HG03439 (cell line): ENCODE data around the gene F8.
"Not testable (repeated sequence)": the region's sequence is repeated elsewhere in the genome, so short reads cannot be mapped to it uniquely, and the experiment has no call there.

ENCODE experiments used
- ATAC-seq: cut with Tn5 transposase; IDR thresholded peaks from one replicate; pipeline ENCODE4 v1.9.1; 2021; ENCODE audit warnings: mild to moderate bottlenecking, moderate library complexity; ENCODE audit not compliant: unreplicated experiment

The F8 gene

DNA sequence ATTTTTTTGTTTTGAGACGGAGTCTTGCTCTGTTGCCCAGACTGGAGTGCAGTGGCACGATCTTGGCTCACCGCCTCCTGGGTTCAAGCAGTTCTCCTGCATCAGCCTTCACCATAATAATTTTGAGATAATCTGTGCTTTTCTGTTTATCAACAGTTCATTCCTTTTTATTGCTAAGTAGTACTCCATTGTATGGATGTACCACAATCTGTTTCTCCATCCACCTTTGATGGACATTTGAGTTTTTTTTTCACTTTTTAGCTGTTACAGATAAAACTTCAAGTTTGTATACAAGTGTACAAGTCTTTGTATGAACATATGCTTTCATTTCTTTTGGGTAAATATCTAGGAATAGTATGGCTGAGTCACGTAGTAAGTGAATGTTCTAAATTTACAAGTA, 13.2 kb upstream of the F8 start:
- ATAC-seq: no peak

GRCh38 chrX:155031657-155032056, 9.1 kb upstream of the F8 start:
- ATAC-seq: no peak

DNA sequence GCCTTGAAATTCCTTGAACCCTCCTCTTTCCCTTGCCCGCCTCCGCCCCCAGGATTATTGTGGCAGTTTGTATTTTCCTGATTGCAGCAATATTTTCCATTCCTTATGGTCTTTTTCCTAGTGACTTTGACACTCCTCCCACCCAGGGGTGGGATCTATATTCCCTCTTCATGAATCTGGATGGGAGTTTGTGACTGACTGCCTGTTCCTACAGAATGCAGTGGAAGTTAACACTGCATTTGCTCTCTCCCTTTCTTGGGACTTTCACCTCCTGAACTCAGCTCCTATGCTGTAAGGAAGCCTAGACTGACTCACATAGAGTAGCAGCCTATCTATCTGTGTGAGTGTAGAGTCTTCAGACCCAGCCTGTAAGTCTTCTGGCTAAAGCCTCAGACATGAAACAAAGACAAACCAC, 6.4 kb upstream of the F8 start:
- ATAC-seq: no peak

DNA sequence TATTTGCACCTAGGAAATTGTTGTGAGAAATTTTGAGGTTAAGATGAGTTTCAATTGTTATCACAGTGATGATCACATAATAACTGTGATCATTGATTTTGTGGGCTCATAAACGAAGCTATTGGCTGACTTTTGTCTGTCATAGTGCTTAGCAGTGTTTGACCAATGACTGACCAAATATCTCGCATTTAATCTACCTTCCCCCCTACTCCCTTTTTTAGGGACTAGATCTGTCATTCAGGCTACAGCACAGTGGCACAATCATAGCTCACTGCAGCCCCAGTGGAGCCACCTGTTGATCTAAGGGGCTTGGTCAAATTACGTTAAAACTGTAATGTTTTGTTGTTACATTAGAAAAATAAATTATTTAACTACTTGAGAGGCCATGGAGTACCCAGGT, 5.6 kb upstream of the F8 start:
- ATAC-seq: no peak

GRCh38 chrX:155027509-155028066, 5.1 kb upstream of the F8 start:
- ATAC-seq: no peak

- peak; percentile 92 for ATAC-seq
Observed at GRCh38 chrX:155026727-155027508, 4.4 kb upstream of the F8 start, which contains the start of gene FUNDC2. Gene FUNDC2, plus strand, starts transcription at chrX:155026844. Its CDS starts 95 bp downstream, at chrX:155026939.

DNA sequence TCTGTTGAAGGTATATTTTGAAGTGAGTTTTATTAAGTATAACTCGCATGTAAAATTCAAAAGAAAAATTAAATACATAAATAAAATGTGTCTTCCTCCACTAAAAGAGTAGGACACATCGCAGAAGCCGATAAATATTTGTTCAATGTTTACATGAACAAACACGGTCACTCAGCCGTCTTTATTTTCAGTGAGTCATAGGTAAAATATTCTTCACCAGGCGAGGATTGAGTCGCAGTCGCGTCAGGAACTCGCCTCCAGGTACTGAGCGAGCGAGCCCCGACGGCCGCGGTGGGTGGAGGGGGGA, 3.9 kb upstream of the F8 start:
- ATAC-seq: no peak

- no peak for ATAC-seq
Observed at GRCh38 chrX:155023907-155024833, 1.6 kb upstream of the F8 start.

DNA sequence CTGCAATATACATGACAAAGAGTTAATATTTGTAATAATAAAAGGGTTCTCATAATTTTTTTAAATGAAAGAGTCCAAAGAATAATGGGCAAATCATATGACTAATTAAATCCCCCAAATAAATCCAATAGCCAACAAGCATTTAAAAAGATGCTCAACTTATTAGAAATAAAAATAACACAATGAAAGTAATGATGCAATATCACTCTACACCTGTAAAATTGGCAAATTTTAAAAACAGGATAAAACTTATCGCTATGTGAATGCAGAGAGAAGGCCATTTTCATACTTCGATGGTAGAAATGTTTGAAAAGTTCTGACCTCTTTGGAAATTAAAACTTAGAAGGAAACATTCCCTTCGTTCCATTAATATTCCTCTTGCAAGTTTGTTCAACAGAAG, 1.9 kb downstream of the F8 start:
- no peak for ATAC-seq

GRCh38 chrX:155009994-155010472, 12.5 kb downstream of the F8 start:
- ATAC-seq: no peak

DNA sequence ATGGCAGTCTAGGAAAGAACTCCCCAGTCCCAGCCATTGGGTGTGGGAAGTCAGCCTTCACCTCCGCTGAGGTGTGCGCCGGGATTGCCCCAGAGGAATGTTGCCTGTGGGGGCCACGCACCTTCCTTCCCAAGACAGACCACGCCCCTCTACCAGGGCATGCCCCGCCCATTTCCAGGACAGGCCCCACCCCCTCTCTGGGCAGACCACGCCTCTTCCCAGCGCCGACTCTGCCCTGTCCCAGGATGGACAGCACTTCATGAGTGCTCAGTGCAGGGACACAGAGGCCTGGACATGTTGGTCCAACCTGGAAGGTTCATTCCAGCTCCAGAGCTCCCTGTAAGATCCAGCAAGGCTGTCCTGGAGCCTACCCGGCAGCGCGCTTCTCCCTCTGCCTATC, 13.9 kb downstream of the F8 start:
- ATAC-seq: not testable (repeated sequence)

DNA sequence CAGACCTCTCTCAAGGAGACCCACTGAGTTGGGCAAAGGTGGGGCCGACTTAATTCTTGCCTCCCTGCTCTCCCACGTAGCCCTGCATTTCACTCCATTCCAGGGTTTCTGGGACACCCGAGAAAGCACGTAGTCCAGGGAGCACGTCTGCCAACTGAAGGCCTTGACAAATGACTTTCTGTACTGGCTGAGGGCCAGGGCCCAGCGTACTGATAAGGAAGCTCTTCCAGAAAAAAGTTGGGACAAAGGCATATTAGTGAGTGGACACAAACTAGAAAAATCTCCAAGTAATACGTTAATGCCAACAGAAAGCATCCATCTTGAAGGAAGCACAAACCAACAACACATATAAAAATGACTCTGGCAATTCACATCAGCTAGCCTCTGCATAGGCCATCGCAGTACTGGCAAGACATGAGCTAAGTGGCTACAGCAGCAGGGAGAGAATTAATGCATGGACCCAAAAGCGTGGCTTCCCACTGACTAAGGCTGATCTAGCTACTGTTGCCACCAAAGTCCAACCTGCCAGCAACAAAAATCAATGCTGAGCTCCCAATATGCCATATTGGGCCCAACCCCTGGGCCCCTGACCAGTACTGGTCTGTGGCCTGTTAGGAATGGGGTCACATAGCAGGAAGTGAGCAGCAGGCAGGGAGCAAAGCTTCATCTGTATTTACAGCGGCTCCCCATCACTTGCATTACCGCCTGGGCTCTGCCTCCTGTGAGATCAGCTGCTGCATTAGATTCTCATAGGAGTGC, 15.4 kb downstream of the F8 start:
- not testable (repeated sequence) for ATAC-seq

- ATAC-seq: not testable (repeated sequence)
Observed at GRCh38 chrX:155006379-155006778, 16.1 kb downstream of the F8 start.

DNA sequence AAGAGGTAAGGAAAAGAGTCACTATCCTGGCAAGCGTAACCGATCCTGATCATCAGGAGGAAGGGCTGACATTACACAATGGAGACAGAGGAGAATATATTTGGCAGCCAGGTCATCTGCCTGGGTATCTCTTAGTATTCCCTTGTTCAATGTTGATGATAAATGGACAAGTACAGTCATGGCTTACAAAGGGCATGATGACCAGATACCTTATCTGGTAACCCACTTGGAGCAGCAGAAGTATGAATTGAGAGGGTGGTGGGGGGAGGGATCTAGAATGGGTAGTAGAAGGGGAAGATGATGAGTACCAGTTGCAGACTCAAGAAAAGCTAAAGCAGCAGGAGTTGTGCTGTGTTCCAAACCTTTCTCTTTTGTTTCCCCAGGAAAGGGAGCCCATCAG, 17.3 kb downstream of the F8 start:
- ATAC-seq: no peak

- ATAC-seq: no peak
Observed at GRCh38 chrX:155001873-155002272, 20.6 kb downstream of the F8 start.

GRCh38 chrX:155000841-155001240, 21.7 kb downstream of the F8 start:
- ATAC-seq: no peak

DNA sequence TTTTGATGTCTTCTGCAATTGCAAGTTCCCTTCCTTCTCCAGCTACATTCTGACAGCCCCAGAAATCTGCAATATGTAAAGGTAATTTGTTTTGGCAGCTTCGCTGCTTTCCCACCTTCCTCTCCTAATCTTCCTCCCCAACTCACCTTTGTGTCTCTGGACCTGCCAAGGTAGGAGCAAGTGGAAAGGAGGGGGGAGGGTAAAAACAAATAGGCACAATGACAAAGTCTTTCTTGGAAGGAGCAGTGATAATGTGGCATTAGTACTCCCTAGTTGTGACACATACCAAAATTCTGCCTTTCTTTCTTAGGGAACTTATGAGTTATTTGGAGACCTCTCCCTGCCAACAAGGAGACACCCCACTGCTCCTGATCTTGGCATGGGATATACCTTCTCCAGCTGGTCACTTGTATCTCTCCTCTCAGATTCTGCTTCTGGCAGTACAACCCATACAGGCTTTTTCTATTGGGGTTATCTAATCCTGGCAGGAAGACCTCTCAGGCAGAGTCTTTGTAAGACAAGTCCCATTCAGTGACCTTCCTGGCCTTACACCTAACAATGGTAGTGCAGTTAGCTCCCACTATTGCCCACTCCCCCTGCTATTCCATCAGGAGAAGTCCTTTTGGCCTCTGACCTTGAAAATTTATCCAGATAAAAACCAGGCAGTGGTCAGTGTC, 24.2 kb downstream of the F8 start:
- no peak for ATAC-seq

GRCh38 chrX:154991476-154991875, 31.0 kb downstream of the F8 start:
- no peak for ATAC-seq

GRCh38 chrX:154991039-154991438, 31.5 kb downstream of the F8 start:
- ATAC-seq: no peak

- no peak for ATAC-seq
Observed at GRCh38 chrX:154990496-154990895, 32.0 kb downstream of the F8 start.
